Activated CD4-positive, alpha-beta T cell treated with anti-CD3 and anti-CD28 coated beads, Interleukin-2, amount 50 U/mL, for 48 hours (primary cell): ENCODE results near the gene LRRIQ3.
"Not testable (repeated sequence)": the region's sequence is repeated elsewhere in the genome, so short reads cannot be mapped to it uniquely, and the experiment has no call there.

Experiments used
- DNase-seq, 2 experiments: peaks; one replicate each; pipeline ENCODE4 v3.0.0-alpha.2; 2020

The LRRIQ3 gene, protein sequence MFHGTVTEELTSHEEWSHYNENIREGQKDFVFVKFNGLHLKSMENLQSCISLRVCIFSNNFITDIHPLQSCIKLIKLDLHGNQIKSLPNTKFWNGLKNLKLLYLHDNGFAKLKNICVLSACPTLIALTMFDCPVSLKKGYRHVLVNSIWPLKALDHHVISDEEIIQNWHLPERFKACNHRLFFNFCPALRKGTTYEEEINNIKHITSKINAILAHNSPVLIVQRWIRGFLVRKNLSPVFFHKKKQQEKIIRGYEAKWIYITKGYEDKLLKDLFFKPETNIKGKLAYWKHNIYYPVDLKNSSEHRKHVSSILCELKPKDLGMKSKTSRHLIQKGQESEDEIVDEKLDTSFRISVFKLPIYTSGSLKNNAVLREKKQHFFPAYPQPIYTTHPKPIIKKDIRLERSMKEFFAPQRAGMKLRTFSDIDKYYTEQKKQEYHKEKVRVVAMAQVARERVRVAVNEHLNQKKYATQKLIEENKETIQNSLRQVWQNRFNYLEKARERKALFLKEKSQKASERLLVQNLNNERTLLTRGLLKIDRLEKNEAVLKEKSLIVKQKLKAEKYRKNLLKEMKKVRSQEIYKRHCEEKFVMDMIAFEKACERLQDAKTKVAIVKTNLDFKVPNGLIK

DNA sequence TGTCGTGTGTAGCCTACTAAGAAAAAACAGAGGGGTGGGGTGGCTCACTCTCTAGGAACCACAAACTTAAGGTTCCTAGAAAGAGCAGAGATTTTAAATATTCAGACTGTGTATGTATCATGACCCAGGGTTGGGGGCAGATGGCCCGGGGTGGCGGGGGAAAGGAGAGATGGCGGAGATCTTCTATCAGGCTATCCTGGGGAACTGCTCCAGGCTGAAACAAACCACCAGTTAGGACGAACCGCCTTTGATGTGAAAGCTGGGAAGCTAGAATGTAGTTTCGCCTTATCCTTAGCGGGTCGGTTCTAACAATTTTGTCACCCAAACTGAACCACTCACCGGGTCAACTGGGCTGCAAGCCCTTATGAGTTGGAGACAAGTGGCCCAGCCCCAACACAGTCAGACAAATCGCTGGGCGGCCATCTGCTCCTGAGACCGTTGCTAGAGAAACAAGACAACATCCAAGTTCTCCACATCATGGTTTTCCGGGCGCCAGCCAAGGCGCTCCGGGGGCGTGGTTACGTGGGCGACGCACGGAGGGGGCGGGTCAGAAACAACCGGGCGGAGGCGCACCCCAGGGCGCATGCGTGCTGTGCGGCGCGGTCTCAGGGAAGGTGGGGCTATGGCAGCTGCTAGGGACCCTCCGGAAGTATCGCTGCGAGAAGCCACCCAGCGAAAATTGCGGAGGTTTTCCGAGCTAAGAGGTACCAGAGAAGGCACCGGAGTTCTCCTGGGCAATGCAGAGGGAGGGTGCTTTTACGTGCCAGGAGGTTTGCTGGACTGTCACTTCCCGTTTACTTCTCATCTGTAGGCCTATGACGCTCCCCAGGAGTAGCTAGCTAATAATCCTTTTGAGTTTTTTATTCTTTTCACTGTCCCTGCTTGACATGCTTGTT lies at the start of gene LRRIQ3, which contains the start of gene FPGT:
Gene LRRIQ3, minus strand, starts transcription at position 520 of the 896 bp plus-strand sequence. CDS start 14,492 bp downstream, outside the sequence.
Gene FPGT, plus strand, starts transcription at position 586 of the 896 bp plus-strand sequence. Its CDS starts 37 bp downstream, at position 623.
- DNase-seq, result peak; percentile 96 to 97

DNA sequence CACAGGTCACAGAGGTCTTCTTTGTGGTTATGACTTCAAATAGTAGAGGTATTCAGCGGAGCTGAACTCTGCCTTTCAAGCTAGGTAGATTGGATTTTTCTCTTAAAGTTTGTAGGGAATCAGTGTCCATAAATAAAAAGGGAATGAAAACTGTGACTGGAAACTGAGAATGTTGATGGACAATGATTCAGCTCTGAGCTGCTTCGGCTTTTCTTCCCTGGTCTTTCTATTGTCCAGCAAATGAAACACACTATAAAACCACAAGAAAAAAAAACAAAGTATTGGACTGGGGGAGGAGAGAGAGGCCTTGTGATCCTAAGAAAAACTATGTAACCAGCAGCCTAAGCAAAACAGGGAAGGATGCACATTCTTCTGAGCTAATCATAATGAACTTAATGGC lies 48.3 kb upstream of the LRRIQ3 start:
- DNase-seq, result no peak

DNA sequence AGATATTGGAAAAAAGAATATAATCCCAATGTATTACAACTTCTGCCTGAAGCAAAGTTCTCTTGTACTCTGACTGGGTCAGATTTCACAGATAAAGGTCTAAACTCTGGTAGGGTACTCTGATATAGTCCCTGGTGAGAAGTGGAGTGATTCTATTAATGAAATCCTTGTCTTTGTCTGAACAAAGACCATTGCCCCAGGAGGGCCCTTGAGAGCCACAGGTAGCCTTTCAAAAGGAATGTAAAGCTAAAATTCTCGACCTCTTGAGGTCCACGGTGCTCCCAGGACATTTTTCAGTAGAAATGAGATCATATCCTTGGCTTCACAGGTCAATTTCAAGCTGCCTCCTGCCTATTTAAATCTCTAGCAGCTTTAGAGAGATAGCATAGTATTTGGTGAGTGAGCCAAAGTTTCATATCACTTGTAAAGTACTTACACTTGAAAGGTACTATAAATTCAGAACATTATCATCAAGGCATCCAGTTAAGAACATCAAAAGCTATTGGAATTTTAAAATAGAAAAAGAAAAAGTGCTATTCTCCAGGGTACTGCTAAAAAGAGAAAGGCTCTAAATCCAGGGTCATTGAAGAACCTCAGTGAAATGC lies 47.3 kb upstream of the LRRIQ3 start:
- DNase-seq, result no peak

DNA sequence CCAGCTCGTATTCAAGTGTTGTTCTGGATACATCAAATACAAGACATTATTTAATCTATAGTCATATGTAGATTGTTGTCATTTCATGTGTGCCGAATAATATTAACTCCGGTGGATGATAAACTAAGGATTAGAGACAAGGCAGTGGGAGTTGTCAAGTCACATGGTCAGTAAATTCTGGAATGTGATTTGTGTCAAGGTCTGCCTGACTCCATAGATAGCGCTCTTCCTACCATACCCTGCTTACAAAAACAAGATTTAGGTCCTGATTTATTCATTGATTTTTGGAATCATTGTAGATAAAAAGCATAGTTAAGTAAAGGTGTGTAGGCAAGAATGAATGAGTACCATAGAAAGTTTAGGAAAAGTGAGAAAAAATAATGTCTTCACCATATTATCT lies 39.8 kb upstream of the LRRIQ3 start:
- no peak for DNase-seq

DNA sequence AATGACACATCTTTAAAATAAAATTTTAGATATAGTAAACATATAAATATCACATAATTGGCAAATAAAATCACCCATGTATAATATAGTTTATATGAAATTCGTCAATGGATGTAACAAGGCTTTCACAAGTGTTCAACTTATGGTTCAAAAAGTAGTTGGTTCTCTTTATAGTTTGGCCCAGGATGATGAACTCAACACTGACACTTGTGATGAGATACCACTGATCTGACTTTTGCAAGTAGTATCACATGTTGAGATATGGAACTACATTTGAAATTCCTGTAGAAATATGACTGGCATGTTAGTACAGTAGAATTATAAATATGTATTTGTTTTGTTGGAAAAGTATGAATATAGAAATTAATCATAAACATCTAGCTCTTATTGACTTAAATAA lies 39.1 kb upstream of the LRRIQ3 start:
- no peak for DNase-seq

DNA sequence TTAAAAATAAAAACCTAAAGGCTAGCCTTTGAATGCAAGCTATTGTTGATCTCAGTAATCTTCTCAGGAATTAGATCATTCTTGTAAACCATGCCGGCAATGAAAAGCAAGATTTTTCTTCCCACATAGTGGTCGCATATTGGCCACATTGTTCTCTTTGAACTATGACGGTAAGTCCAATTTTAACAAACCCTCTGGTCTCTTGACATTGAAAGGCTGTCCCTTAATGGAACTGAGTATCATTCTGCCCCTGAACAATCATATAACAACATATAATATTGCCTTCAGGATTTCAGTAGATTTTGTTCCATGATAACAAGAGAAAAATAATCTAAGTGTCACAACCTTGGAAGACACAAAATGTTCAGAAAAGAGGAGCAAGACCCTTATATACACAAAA lies 38.5 kb upstream of the LRRIQ3 start:
- no peak for DNase-seq

DNA sequence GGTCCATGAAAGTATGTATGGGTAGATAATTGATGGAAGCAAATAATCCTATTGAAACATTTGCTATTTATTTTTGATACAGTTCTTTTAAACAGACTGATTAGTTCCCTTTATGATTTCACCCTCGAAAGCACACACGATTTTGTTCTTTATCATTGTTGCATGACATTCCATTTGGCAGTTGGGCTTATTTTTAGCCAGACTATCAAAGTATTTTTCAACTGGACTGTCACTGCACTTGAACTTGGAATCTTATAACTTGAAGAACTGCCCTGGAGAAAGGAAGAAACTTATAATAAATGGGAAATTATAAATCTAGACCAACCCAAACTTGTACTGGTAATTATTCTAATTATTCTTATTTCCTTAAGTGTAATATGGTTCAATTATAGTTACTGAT lies 37.2 kb upstream of the LRRIQ3 start, which contains the start of gene TNNI3K:
Gene TNNI3K, plus strand, starts transcription at position 235 of the 400 bp plus-strand sequence. Its CDS starts 65 bp downstream, at position 300.
- no peak for DNase-seq

DNA sequence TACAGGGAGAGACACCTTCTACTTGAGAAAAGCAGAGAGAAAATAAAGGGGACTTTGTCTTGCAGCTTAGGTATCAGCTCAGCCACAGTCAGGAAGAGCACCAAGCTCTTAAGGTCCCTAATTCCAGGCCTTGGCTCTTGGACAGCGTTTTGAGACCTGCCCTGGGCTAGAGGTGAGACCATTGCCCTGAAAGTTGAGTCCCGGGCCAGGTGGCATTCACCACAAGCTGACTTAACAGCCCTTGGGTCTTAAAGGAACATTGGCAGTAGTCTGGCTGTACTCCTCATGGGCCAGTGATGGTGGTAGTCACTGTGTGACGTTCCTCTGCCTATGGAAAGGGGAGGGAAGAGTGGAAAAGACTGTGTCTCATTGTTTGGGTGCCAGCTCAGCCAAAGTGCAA lies 25.5 kb upstream of the LRRIQ3 start:
- DNase-seq, result no peak

DNA sequence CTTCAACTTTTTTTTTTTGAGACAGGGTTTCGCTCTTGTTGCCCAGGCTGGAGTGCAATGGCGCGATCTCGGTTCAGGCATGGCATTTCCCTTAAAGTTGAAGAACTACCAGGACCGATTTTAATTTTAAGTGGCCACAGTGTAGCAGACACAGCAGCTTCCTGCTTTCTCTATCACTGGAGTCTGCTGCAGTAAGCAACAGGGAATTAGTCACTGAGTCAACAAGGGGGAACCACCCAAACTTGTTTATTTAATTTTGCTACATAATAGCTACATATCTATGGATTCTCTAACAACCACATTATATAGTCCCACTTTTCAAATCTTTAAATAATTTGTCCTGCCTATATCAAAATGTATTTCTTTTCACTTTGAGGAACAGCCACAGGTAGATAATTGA lies 24.7 kb upstream of the LRRIQ3 start:
- no peak for DNase-seq

DNA sequence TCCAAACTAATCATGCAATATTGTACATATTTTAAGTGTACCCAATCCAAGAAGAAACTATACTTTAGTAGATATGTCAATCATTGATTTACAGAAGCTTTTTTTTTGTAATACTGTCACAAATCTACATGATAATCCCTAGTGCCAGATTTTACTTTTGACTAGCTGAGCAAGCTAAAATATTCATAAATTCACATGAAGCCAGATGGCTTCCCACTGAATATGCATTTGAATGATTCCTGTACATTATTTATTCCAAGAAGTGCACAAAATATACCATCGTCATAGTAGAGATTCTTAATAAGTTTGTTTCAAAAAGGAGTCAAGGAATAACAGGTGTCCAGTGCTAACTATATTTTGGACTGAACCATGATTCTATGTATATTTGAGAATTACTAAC lies 17.3 kb upstream of the LRRIQ3 start:
- no peak for DNase-seq

DNA sequence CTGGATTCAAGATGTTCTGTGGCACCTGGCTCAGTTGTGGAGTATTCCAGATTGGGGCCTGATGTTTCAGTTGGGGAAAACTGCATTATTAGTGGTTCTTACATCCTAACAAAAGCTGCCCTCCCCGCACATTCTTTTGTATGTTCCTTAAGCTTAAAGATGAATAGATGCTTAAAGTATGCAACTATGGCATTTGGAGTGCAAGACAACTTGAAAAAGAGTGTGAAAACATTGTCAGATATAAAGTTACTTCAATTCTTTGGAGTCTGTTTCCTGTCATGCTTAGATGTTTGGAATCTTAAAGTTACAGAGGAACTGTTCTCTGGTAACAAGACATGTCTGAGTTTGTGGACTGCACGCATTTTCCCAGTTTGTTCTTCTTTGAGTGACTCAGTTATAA lies 7.3 kb upstream of the LRRIQ3 start:
- no peak for DNase-seq

DNA sequence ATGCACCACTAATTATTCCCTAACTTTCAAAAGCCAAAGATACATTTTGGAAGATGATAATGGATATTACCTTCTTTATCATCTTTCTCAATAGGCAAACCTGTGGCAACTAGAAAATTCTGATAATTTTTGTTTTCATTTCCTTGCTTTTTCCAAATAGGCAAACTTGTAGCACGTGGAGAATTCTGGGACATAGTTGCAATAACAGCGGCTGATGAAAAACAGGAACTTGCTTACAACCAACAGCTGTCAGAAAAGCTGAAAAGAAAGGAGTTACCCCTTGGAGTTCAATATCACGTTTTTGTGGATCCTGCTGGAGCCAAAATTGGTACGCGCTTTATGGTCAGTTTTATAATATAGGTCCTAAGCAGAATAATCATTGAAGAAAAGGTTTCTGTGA lies 1.5 kb upstream of the LRRIQ3 start:
- DNase-seq, result no peak

DNA sequence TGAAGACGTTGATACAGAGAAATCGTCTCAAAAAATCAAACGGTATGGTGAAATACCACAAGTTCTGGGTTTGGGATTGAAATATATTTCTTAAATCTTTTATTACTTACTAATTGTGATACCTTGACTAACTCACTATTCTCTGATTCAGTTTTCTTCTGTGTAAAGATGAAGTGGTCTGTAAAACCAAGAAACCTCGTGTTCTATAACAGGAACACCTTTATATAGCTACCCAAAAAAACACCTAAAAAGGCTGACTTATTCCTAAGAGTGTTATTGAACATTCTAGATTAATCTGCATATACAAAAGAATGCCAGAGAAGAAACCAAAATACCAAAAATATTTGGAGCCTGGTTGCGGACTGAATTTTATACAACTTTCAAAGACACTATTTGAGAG lies 721 bp downstream of the LRRIQ3 start:
- DNase-seq, result no peak

DNA sequence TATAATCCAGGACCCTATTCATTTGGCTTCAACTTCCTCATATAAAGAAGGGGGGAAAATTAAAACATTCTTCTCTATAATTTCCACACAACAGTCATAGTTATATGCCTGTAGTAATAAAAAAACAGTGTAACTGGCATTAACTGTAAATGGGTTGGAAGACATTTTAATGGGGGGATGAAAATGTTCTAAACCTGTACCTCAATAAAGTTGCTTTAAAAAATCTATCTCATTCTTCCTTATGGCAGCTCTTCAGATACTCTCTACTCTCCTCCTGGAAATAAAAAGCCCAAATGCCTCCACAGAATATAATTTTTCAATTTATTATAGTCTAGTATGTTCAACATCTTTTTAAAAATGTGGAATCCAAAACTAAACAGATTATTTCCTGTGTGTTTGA lies 2.6 kb downstream of the LRRIQ3 start:
- no peak for DNase-seq

DNA sequence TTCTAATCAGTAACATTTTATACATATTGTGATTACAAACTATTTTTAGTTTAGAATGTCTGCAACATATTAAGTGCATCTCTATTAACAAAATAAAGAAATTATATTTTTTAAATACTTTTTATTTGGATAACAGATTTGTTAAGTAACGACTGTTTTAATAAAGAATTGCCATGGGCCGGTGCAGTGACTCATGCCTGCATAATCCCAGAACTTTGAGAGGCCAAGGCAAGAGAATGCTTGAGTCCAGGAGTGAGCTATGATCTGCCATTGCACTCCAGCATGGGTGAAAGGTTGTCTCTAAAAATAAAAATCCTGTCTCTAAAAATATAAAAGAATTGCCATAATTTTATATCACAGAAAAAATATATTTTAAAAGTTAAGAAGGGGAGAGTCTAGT lies 4.1 kb downstream of the LRRIQ3 start:
- DNase-seq, result no peak

DNA sequence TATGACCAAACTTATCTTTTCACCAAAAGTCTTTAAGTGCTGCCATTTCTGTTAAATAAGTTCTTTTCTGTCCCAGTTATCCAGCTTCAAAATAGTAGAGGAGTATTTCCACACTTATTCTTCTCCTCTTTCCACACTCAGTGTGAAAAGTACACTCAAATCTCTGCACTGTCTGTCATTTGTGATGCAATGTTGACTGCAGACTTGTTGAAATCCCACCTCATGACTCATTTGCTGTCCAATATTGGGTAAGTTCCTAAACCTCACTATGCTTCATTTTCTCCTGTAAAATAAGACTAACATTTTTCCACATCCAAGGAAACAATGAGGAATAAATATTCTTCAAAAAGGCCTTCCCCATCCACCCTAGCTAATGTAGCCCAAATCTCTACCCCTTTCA lies 17.5 kb downstream of the LRRIQ3 start:
- DNase-seq, result no peak

DNA sequence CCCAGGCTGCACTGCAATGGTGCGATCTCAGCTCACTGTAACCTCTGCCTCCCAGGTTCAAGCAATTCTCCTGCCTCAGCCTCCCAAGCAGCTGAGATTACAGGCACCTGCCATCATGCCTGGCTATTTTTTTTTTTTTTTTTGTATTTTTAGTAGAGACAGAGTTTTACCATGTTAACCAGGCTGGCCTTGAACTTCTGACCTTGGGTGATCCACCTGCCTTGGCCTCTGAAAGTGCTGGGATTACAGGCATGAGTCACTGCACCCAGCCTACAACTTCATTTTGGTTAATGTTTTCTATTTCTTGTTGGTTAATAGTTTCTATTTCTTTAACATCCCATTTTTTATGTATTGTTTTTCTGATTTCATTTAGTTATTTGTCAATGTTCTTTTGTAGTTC lies 23.6 kb downstream of the LRRIQ3 start:
- DNase-seq, result not testable (repeated sequence)

DNA sequence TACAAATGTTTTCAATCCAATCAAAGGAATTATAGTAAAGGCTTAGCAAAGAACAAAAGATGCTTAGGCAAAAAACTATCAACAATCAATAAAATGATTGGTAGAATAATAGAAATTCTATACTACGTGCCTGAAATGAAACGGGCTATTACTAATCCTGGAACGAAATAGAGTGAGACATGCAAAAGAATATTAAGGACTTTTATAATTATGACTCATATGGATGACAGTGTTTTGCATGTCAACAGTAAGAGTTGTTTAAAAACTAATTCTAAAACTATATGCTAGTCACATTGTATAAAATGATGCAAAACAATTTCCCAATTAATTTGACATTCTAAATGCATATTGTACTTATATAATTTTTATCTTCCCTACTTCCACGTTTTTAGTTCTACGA lies 35.6 kb downstream of the LRRIQ3 start:
- no peak for DNase-seq

DNA sequence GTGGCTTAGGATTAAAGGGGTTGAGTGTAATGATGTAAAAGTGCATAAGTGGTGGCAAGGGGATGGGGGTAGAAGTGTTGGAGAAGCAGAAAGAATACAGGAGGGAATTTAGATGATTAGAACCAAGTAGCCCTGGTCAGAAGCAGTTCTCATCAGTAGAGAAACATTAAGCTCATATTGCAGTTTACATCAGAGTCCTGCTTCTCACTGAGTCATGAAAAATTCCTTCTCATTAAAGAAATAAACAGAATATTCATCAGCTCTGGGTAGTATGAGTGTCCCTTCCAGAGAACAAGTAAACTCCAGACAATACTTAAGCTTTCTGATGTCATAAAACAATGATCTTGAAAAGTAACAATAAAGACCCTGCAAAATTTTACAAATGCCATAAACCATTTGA lies 36.5 kb downstream of the LRRIQ3 start:
- no peak for DNase-seq

DNA sequence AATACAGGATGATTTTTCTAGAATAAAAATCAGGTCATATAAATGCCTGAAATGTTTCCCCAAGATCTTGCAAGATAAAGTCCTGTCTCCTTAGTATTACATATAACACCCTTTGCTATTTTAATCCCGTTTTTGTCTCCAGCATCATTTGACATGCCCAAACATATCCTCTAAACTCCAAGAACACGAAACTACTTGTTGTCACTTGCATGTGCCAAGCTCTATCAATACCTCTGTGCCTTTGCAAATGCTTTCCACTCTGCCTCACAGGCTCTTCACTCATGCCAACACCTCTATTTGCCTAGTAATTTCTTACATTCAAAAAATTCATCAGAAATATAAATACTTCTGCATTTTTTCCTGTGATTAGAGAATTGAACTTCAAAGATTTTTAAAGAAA lies 37.9 kb downstream of the LRRIQ3 start:
- no peak for DNase-seq

DNA sequence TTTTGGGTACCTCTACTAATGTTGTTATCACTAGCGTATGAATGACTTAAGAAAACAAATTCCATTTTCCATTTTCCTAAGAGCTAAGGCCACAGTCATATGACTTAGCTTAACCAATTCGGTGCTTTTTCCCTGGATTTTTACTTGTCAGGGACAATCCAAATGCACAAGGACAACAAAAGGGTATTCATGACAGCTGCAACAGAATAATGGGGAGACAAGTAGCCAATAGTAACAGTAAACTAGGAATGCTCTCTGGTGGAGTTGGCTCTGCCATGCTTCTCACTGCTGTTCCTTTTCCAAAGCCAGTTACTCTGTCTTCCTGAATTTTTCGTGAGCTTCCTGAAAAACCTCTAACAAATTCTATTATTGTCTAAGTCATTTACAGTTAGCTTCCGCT lies 52.9 kb downstream of the LRRIQ3 start:
- DNase-seq, result no peak

DNA sequence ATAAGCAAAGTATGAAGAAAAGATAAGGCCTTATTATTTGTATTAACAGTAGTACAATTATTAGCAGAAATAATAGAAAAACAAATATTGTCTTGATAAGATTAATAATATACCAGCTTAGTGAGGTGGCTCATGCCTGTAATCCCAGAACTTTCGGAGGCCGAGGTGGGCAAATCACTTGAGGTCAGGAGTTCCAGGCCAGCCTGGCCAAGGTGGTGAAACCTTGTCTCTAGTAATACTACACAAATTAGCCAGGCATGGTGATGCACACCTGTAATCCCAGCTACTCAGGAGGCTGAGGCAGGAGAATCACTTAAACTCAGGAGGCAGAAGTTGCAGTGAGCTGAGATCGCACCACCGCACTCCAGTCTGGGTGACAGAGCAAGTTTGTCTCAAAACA lies 80.6 kb downstream of the LRRIQ3 start:
- not testable (repeated sequence) for DNase-seq

DNA sequence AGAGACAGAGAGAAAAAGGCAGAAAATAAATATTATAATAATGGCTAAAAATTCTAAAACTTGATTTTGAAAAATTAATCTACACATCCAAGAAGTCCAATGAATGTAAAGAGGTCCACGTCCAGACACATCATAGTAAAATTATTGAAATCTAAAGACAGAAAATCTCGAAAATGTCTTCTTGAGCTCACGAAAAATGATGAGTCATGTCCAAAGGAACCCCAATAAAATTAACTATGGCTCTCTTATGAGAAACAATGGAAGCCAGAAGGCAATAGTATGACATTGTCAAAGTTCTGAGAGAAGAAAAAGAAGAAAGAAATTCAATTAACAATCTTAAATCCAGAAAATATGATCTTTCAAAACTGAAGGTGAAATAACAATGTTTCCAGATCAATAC lies 84.6 kb downstream of the LRRIQ3 start:
- no peak for DNase-seq
